WTC11 (cell line): ENCODE measurements around the gene PRKCE. TPM values are rescaled to one million over a fixed set of nuclear protein-coding genes. Genes with fewer than 3 reads are reported as not detected.

Source experiments
- ATAC-seq: fragments of 200-7000 bp; cut with Tn5 transposase; 2 replicates; pipeline ENCODE4 v1.10.0; 2021; ENCODE audit warnings: mild to moderate bottlenecking, moderate library complexity
- CTCF ChIA-PET: fragments of 300-600 bp; sonication (Branson Sonifier 250); formaldehyde crosslinking; loops from one replicate; lab custom pipeline; 2021; ENCODE audit warnings: antibody characterized with exemption; lab: Charles Lee
- POLR2A ChIA-PET: fragments of 350-600 bp; sonication (Branson Sonifier 250); formaldehyde crosslinking; loops from one replicate; lab custom pipeline; 2021; ENCODE audit warnings: antibody characterized with exemption; lab: Charles Lee
- DNase-seq: peaks from one replicate; pipeline ENCODE4 v3.0.0; 2021; ENCODE audit warnings: low spot score
- H3K27ac Mint-ChIP-seq: 2 replicates; pipeline ENCODE4 v1.8.0; 2021; ENCODE audit warnings: mixed read lengths
- H3K27me3 Mint-ChIP-seq: 2 replicates; pipeline ENCODE4 v1.8.0; 2021; ENCODE audit warnings: low read depth, mild to moderate bottlenecking, moderate library complexity, mixed read lengths
- H3K36me3 Mint-ChIP-seq: 2 replicates; pipeline ENCODE4 v1.8.0; 2021; ENCODE audit warnings: mixed read lengths
- H3K4me1 Mint-ChIP-seq: 2 replicates; pipeline ENCODE4 v1.8.0; 2022; ENCODE audit warnings: mixed read lengths
- H3K4me3 Mint-ChIP-seq: 2 replicates; pipeline ENCODE4 v1.8.0; 2021; ENCODE audit warnings: mild to moderate bottlenecking, moderate library complexity, mixed read lengths
- H3K9me3 Mint-ChIP-seq: 2 replicates; pipeline ENCODE4 v1.8.0; 2021; ENCODE audit warnings: mixed read lengths
- CBFB ChIP-seq: sonication (generic); formaldehyde crosslinking; IDR thresholded peaks from 2 replicates; pipeline ENCODE4 v1.8.1; 2022; ENCODE audit warnings: mild to moderate bottlenecking, low read depth, missing genetic modification reagents
- ESRRA ChIP-seq: sonication (generic); formaldehyde crosslinking; IDR thresholded peaks from 2 replicates; pipeline ENCODE4 v1.8.1; 2022; ENCODE audit warnings: mild to moderate bottlenecking, missing genetic modification reagents, borderline replicate concordance
- FOXK1 ChIP-seq: sonication (generic); formaldehyde crosslinking; IDR thresholded peaks from 2 replicates; pipeline ENCODE4 v1.8.0; 2022; ENCODE audit warnings: mild to moderate bottlenecking, moderate library complexity, missing genetic modification reagents
- FOXP1 ChIP-seq: sonication (generic); formaldehyde crosslinking; IDR thresholded peaks from 2 replicates; pipeline ENCODE4 v1.8.0; 2022; ENCODE audit warnings: missing genetic modification reagents, mild to moderate bottlenecking, moderate library complexity, borderline replicate concordance
- GABPB1 ChIP-seq: sonication (generic); formaldehyde crosslinking; IDR thresholded peaks from 2 replicates; pipeline ENCODE4 v1.8.1; 2023; ENCODE audit warnings: mild to moderate bottlenecking, missing genetic modification reagents
- GRHL2 ChIP-seq: fragments of 250-450 bp; sonication (Bioruptor Pico); IDR thresholded peaks from 2 replicates; pipeline ENCODE4 v1.8.0; 2022; ENCODE audit warnings: mild to moderate bottlenecking, moderate library complexity; ENCODE audit not compliant: insufficient replicate concordance, severe bottlenecking
- IRF2 ChIP-seq: sonication (generic); formaldehyde crosslinking; IDR thresholded peaks from 2 replicates; pipeline ENCODE4 v1.8.0; 2022; ENCODE audit warnings: low read depth, missing genetic modification reagents, borderline replicate concordance
- JAZF1 ChIP-seq: fragments of 250-450 bp; sonication (Bioruptor Pico); IDR thresholded peaks from 2 replicates; pipeline ENCODE4 v1.9.0; 2021; ENCODE audit warnings: moderate library complexity, mild to moderate bottlenecking, inconsistent platforms
- MYBL2 ChIP-seq: sonication (generic); formaldehyde crosslinking; IDR thresholded peaks from 2 replicates; pipeline ENCODE4 v1.8.1; 2023; ENCODE audit warnings: mild to moderate bottlenecking, moderate library complexity, missing genetic modification reagents
- NR1H2 ChIP-seq: sonication (generic); formaldehyde crosslinking; IDR thresholded peaks from 2 replicates; pipeline ENCODE4 v1.9.0; 2021; ENCODE audit warnings: mild to moderate bottlenecking, moderate library complexity, missing genetic modification reagents
- NR2C2 ChIP-seq: sonication (generic); formaldehyde crosslinking; IDR thresholded peaks from 2 replicates; pipeline ENCODE4 v1.8.0; 2022; ENCODE audit warnings: mild to moderate bottlenecking, missing genetic modification reagents
- RELA ChIP-seq: sonication (generic); formaldehyde crosslinking; IDR thresholded peaks from 2 replicates; pipeline ENCODE4 v1.8.1; 2022; ENCODE audit warnings: missing genetic modification reagents, mild to moderate bottlenecking, borderline replicate concordance
- ZNF121 ChIP-seq: sonication (generic); formaldehyde crosslinking; IDR thresholded peaks from 2 replicates; pipeline ENCODE4 v1.8.0; 2023; ENCODE audit warnings: missing genetic modification reagents
- ZNF219 ChIP-seq: sonication (generic); formaldehyde crosslinking; IDR thresholded peaks from 2 replicates; pipeline ENCODE4 v1.8.0; 2023; ENCODE audit warnings: missing genetic modification reagents, mild to moderate bottlenecking, borderline replicate concordance
- ZNF416 ChIP-seq: fragments of 250-450 bp; sonication (Bioruptor Pico); IDR thresholded peaks from 2 replicates; pipeline ENCODE4 v1.9.0; 2021; ENCODE audit warnings: mild to moderate bottlenecking, inconsistent platforms
- total RNA-seq: library from RNA; stranded (reverse); gene quantifications from 3 replicates; pipeline ENCODE4 v1.2.3, GENCODE V29; 2021
- TF ChIP-seq, protein P1 (sequence below): sonication (generic); formaldehyde crosslinking; IDR thresholded peaks from 2 replicates; pipeline ENCODE4 v1.8.1; 2022; ENCODE audit warnings: missing genetic modification reagents, borderline replicate concordance
- TF ChIP-seq, protein P2 (sequence below): sonication (generic); formaldehyde crosslinking; IDR thresholded peaks from 2 replicates; pipeline ENCODE4 v1.8.0; 2023; ENCODE audit warnings: missing genetic modification reagents
- TF ChIP-seq, protein P3 (sequence below): fragments of 200-600 bp; IDR thresholded peaks from 2 replicates; pipeline ENCODE4 v1.8.0; 2022; ENCODE audit warnings: antibody characterized with exemption
- TF ChIP-seq, protein P4 (sequence below): sonication (generic); formaldehyde crosslinking; IDR thresholded peaks from 2 replicates; pipeline ENCODE4 v1.8.0; 2023; ENCODE audit warnings: missing genetic modification reagents, mild to moderate bottlenecking, borderline replicate concordance
- TF ChIP-seq, protein P5 (sequence below): fragments of 250-450 bp; sonication (Bioruptor Pico); IDR thresholded peaks from 2 replicates; pipeline ENCODE4 v1.9.0; 2021; ENCODE audit warnings: mild to moderate bottlenecking, borderline replicate concordance

Gene PRKCE
- total RNA-seq, 1 experiment from 2014 or later = 5.8 TPM

DNA sequence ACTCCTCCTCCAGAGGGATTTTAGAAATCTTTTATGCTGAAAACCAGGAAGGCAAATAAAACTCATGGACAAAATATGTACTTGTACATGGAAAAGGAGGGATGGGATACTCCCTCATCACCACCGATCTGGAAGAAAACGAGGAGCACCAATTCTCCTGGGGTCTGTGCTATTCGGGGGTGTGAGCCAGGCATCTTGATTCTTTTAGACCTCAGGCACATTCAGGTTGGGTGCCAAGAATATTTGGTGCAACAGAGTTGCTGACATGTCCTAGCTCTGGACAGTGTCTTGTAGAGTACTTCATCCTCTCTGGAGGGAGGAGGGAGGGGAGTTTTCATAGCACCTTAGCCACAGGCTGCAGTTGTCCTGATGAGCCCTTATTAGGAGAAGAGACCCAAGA is 163.0 kb downstream of the PRKCE start (continued):
- TF ChIP-seq, protein P1, sequence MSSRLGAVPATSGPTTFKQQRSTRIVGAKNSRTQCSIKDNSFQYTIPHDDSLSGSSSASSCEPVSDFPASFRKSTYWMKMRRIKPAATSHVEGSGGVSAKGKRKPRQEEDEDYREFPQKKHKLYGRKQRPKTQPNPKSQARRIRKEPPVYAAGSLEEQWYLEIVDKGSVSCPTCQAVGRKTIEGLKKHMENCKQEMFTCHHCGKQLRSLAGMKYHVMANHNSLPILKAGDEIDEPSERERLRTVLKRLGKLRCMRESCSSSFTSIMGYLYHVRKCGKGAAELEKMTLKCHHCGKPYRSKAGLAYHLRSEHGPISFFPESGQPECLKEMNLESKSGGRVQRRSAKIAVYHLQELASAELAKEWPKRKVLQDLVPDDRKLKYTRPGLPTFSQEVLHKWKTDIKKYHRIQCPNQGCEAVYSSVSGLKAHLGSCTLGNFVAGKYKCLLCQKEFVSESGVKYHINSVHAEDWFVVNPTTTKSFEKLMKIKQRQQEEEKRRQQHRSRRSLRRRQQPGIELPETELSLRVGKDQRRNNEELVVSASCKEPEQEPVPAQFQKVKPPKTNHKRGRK (CRISPR knock-in tag) = no peak
- TF ChIP-seq NR1H2 (CRISPR knock-in tag) (no peak), ZNF121 (CRISPR knock-in tag) (no peak), CBFB (CRISPR knock-in tag) (no peak), ESRRA (CRISPR knock-in tag) (no peak), FOXP1 (CRISPR knock-in tag) (no peak), ZNF219 (no peak), RELA (CRISPR knock-in tag) (no peak), GRHL2 (no peak)
- TF ChIP-seq, protein P2, sequence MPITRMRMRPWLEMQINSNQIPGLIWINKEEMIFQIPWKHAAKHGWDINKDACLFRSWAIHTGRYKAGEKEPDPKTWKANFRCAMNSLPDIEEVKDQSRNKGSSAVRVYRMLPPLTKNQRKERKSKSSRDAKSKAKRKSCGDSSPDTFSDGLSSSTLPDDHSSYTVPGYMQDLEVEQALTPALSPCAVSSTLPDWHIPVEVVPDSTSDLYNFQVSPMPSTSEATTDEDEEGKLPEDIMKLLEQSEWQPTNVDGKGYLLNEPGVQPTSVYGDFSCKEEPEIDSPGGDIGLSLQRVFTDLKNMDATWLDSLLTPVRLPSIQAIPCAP (CRISPR knock-in tag) = no peak

DNA sequence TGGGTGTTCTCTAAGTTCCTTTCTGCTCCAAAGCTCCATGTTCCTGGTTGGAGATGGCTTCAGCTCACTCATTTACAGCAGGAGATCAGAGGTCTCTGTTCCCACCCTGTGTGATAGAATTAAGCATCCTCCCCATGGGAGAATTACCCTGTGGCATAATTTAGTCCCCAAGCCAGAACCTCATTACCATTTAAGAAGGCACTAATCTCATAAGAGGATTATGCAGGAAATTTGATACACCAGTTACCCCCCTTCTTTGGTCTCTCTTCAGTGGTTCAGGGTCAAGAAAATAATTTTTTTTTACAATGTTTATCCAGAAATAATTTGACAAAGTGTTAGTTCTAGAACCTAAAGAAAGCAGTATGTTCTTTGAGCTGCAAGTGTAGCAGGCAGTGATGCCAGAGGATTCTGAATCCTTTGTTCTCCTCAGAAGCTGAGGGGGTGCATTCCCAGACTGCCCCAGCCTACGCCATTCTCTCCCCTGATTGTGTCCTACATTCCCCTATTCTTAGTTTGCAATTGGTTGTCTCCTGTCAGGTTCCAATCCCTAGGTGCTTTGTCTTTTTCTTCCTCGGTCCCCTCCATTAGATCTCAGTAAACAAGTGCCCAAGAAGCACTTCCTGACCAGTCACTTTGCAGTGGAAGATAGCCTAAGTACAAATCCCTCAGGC is 163.6 kb downstream of the PRKCE start:
- H3K4me1 Mint-ChIP-seq = peaks cover 49% of the 10 kb centered on the region
- no peaks in the 10 kb centered on the region for H3K27me3 Mint-ChIP-seq
- ChIA-PET CTCF (interaction anchor here (2.2 kb wide), 1 partner anchor 10 kb away, joined by 7 read pairs; no protein-coding TSS in a partner anchor), POLR2A (no interaction called here)
- peak; percentile 66 for ATAC-seq
- no peak for DNase-seq
- H3K36me3 Mint-ChIP-seq = no peaks in the 10 kb centered on the region
- peaks cover 3% of the 10 kb centered on the region; the same call in 1 of the 2 replicates for H3K9me3 Mint-ChIP-seq
- TF ChIP-seq, protein P2 (CRISPR knock-in tag) = no peak
- TF ChIP-seq FOXK1 (CRISPR knock-in tag) = no peak
- no peak for TF ChIP-seq GABPB1
- TF ChIP-seq MYBL2 (CRISPR knock-in tag) = no peak
- no peak overlapping the region for H3K4me3 Mint-ChIP-seq
- no peak overlapping the region for H3K27ac Mint-ChIP-seq

DNA sequence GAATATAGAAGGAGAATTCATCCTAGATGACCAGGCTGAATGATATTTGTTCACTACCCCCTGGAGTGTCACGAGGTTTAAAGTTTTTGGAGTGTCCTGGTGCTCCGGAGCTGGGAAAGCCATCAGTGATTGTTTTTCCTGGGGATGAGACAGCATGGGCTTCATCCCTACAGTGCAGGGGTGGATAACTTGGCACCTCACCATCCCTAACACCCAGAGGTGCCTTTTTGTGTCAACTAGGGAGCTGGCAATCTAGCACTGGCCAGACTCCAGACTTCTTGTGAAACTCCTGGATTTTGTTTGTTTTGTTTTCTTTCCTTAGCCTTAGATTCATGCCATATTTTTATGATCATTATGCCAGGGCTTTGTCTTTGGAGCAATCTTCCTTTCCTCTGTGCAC is 164.8 kb downstream of the PRKCE start:
- H3K27me3 Mint-ChIP-seq = no peaks in the 10 kb centered on the region
- DNase-seq = no peak
- POLR2A ChIA-PET = no interaction called here
- peaks cover 49% of the 10 kb centered on the region for H3K4me1 Mint-ChIP-seq
- H3K9me3 Mint-ChIP-seq = no peaks in the 10 kb centered on the region
- no peaks in the 10 kb centered on the region for H3K36me3 Mint-ChIP-seq
- no peak overlapping the region for H3K4me3 Mint-ChIP-seq
- CTCF ChIA-PET = interaction anchor here (1.1 kb wide), 1 partner anchor 38 kb away, joined by 3 read pairs; no protein-coding TSS in a partner anchor
- no peak for ATAC-seq
- H3K27ac Mint-ChIP-seq = no peak overlapping the region
- TF ChIP-seq MYBL2 (CRISPR knock-in tag) (no peak), JAZF1 (CRISPR knock-in tag) (no peak), IRF2 (no peak), NR2C2 (CRISPR knock-in tag) (no peak), ZNF416 (CRISPR knock-in tag) (no peak)
- TF ChIP-seq, protein P3, sequence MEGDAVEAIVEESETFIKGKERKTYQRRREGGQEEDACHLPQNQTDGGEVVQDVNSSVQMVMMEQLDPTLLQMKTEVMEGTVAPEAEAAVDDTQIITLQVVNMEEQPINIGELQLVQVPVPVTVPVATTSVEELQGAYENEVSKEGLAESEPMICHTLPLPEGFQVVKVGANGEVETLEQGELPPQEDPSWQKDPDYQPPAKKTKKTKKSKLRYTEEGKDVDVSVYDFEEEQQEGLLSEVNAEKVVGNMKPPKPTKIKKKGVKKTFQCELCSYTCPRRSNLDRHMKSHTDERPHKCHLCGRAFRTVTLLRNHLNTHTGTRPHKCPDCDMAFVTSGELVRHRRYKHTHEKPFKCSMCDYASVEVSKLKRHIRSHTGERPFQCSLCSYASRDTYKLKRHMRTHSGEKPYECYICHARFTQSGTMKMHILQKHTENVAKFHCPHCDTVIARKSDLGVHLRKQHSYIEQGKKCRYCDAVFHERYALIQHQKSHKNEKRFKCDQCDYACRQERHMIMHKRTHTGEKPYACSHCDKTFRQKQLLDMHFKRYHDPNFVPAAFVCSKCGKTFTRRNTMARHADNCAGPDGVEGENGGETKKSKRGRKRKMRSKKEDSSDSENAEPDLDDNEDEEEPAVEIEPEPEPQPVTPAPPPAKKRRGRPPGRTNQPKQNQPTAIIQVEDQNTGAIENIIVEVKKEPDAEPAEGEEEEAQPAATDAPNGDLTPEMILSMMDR = no peak
- TF ChIP-seq, protein P4, sequence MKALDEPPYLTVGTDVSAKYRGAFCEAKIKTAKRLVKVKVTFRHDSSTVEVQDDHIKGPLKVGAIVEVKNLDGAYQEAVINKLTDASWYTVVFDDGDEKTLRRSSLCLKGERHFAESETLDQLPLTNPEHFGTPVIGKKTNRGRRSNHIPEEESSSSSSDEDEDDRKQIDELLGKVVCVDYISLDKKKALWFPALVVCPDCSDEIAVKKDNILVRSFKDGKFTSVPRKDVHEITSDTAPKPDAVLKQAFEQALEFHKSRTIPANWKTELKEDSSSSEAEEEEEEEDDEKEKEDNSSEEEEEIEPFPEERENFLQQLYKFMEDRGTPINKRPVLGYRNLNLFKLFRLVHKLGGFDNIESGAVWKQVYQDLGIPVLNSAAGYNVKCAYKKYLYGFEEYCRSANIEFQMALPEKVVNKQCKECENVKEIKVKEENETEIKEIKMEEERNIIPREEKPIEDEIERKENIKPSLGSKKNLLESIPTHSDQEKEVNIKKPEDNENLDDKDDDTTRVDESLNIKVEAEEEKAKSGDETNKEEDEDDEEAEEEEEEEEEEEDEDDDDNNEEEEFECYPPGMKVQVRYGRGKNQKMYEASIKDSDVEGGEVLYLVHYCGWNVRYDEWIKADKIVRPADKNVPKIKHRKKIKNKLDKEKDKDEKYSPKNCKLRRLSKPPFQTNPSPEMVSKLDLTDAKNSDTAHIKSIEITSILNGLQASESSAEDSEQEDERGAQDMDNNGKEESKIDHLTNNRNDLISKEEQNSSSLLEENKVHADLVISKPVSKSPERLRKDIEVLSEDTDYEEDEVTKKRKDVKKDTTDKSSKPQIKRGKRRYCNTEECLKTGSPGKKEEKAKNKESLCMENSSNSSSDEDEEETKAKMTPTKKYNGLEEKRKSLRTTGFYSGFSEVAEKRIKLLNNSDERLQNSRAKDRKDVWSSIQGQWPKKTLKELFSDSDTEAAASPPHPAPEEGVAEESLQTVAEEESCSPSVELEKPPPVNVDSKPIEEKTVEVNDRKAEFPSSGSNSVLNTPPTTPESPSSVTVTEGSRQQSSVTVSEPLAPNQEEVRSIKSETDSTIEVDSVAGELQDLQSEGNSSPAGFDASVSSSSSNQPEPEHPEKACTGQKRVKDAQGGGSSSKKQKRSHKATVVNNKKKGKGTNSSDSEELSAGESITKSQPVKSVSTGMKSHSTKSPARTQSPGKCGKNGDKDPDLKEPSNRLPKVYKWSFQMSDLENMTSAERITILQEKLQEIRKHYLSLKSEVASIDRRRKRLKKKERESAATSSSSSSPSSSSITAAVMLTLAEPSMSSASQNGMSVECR (CRISPR knock-in tag) = no peak
- TF ChIP-seq, protein P5, sequence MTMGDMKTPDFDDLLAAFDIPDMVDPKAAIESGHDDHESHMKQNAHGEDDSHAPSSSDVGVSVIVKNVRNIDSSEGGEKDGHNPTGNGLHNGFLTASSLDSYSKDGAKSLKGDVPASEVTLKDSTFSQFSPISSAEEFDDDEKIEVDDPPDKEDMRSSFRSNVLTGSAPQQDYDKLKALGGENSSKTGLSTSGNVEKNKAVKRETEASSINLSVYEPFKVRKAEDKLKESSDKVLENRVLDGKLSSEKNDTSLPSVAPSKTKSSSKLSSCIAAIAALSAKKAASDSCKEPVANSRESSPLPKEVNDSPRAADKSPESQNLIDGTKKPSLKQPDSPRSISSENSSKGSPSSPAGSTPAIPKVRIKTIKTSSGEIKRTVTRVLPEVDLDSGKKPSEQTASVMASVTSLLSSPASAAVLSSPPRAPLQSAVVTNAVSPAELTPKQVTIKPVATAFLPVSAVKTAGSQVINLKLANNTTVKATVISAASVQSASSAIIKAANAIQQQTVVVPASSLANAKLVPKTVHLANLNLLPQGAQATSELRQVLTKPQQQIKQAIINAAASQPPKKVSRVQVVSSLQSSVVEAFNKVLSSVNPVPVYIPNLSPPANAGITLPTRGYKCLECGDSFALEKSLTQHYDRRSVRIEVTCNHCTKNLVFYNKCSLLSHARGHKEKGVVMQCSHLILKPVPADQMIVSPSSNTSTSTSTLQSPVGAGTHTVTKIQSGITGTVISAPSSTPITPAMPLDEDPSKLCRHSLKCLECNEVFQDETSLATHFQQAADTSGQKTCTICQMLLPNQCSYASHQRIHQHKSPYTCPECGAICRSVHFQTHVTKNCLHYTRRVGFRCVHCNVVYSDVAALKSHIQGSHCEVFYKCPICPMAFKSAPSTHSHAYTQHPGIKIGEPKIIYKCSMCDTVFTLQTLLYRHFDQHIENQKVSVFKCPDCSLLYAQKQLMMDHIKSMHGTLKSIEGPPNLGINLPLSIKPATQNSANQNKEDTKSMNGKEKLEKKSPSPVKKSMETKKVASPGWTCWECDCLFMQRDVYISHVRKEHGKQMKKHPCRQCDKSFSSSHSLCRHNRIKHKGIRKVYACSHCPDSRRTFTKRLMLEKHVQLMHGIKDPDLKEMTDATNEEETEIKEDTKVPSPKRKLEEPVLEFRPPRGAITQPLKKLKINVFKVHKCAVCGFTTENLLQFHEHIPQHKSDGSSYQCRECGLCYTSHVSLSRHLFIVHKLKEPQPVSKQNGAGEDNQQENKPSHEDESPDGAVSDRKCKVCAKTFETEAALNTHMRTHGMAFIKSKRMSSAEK (CRISPR knock-in tag) = no peak
